RWPE2 (cell line): ENCODE data around the gene SMYD5.
"Not testable (repeated sequence)": the region's sequence is repeated elsewhere in the genome, so short reads cannot be mapped to it uniquely, and the experiment has no call there.

Source experiments
- ATAC-seq: fragments of 200-7000 bp; cut with Tn5 transposase; 3 replicates; pipeline ENCODE4 v1.9.1; 2021; ENCODE audit warnings: low read depth
- DNase-seq: peaks from one replicate; pipeline ENCODE4 v3.0.0-alpha.2; 2020; ENCODE audit warnings: low spot score
- H3K27ac ChIP-seq: fragments of 450-650 bp; 2 replicates; pipeline ENCODE4 v1.5.1; 2017; ENCODE audit warnings: mild to moderate bottlenecking; ENCODE audit not compliant: poor library complexity, severe bottlenecking
- H3K27me3 ChIP-seq: fragments of 250-450 bp; sonication (Bioruptor Pico); 2 replicates; pipeline ENCODE4 v1.5.1; 2021; ENCODE audit warnings: mild to moderate bottlenecking, moderate library complexity; ENCODE audit not compliant: insufficient read depth, poor library complexity, severe bottlenecking
- H3K36me3 ChIP-seq: fragments of 250-450 bp; sonication (Bioruptor Pico); 2 replicates; pipeline ENCODE4 v1.5.1; 2020; ENCODE audit warnings: low read depth, mild to moderate bottlenecking, moderate library complexity
- H3K4me1 ChIP-seq: fragments of 250-450 bp; sonication (Bioruptor Pico); 2 replicates; pipeline ENCODE4 v1.5.1; 2021; ENCODE audit warnings: mild to moderate bottlenecking, moderate library complexity; ENCODE audit not compliant: insufficient read depth, poor library complexity, severe bottlenecking
- H3K4me3 ChIP-seq: fragments of 250-450 bp; sonication (Bioruptor Pico); 2 replicates; pipeline ENCODE4 v1.5.1; 2021; ENCODE audit warnings: mild to moderate bottlenecking, moderate library complexity; ENCODE audit not compliant: severe bottlenecking
- H3K9me3 ChIP-seq: fragments of 250-450 bp; sonication (Bioruptor Pico); 2 replicates; pipeline ENCODE4 v1.5.1; 2021; ENCODE audit warnings: mild to moderate bottlenecking, moderate library complexity; ENCODE audit not compliant: severe bottlenecking
- TF ChIP-seq, protein P1 (sequence below): fragments of 450-650 bp; IDR thresholded peaks from one replicate; pipeline ENCODE4 v1.5.1; 2017; ENCODE audit warnings: mild to moderate bottlenecking, moderate library complexity; ENCODE audit not compliant: poor library complexity, severe bottlenecking

Gene SMYD5

DNA sequence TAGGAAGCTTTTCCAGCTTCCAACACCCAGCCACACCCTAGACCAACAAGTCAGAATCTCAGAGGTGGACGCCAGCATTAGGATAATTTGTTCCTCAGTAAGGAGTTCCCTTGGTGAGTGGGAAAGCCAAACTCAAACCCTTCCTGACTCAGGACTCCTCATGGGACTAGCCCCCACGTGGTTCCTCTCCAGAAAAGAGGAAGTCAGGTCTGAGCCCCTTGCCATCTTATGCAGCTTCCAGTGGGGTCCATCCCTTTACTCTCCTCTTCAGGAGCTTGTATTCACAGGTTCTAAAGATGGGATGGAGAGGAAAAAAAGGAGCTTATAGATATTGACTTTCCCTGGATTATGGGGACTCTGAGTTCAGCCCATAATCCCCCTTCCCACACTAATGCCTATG lies 26.5 kb upstream of the SMYD5 start:
- no peaks in the 10 kb centered on the region for H3K4me1 ChIP-seq
- TF ChIP-seq, protein P1, sequence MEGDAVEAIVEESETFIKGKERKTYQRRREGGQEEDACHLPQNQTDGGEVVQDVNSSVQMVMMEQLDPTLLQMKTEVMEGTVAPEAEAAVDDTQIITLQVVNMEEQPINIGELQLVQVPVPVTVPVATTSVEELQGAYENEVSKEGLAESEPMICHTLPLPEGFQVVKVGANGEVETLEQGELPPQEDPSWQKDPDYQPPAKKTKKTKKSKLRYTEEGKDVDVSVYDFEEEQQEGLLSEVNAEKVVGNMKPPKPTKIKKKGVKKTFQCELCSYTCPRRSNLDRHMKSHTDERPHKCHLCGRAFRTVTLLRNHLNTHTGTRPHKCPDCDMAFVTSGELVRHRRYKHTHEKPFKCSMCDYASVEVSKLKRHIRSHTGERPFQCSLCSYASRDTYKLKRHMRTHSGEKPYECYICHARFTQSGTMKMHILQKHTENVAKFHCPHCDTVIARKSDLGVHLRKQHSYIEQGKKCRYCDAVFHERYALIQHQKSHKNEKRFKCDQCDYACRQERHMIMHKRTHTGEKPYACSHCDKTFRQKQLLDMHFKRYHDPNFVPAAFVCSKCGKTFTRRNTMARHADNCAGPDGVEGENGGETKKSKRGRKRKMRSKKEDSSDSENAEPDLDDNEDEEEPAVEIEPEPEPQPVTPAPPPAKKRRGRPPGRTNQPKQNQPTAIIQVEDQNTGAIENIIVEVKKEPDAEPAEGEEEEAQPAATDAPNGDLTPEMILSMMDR = no peak
- ATAC-seq (no peak), DNase-seq (no peak)
- no peaks in the 10 kb centered on the region for H3K36me3 ChIP-seq
- no peaks in the 10 kb centered on the region for H3K9me3 ChIP-seq
- no peaks in the 10 kb centered on the region for H3K27me3 ChIP-seq
- no peak overlapping the region for H3K27ac ChIP-seq
- H3K4me3 ChIP-seq = no peak overlapping the region

DNA sequence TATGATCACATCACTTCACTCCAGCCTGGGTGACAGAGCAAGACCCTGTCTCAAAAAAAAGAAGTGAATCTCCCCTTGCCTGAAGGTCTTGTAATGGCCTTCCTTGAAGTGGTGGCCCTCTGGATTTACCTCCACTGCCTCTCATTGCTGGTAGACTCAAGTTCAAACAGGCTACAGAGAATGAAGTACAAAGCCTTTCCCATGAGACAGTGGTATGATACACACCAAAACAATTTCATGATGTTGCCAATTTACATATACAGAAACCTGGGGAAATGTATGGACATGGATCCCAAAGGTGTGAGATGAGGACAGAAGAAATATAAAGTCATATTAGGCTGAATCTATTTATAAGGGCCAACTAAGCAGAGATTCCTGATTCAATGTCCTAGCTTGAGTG lies 16.5 kb upstream of the SMYD5 start:
- H3K4me3 ChIP-seq = no peak overlapping the region
- no peak for DNase-seq
- TF ChIP-seq, protein P1 = no peak
- H3K27me3 ChIP-seq = peaks cover 15% of the 10 kb centered on the region
- H3K4me1 ChIP-seq = no peaks in the 10 kb centered on the region
- ATAC-seq = no peak
- H3K36me3 ChIP-seq = no peaks in the 10 kb centered on the region
- H3K9me3 ChIP-seq = no peaks in the 10 kb centered on the region
- H3K27ac ChIP-seq = no peak overlapping the region

DNA sequence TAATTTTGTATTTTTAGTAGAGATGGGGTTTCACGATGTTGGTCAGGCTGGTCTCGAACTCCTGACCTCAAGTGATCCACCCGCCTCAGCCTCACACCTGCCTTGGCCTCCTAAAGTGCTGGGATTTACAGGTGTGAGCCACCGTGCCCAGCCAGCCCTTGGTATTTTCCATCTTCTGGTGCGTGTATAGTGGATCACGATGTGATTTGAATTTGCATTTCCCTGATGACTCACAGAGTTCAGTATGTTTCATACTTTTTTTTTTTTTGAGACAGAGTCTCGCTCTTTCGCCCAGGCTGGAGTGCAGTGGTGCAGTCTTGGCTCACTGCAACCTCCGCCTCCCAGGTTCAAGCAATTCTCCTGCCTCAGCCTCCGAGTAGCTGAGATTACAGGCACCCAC lies 13.8 kb upstream of the SMYD5 start:
- not testable (repeated sequence) for H3K27ac ChIP-seq, H3K4me3 ChIP-seq, H3K4me1 ChIP-seq, H3K9me3 ChIP-seq, H3K36me3 ChIP-seq, DNase-seq
- 0 out of 3 replicates have a peak, but pooled peaks have one; percentile 29 for ATAC-seq
- H3K27me3 ChIP-seq = peaks cover 40% of the 10 kb centered on the region

GRCh38 chr2:73202156-73203054 lies 11.6 kb upstream of the SMYD5 start, which contains the start of gene NOTO:
Gene NOTO, plus strand, starts transcription at chr2:73202574. Its CDS starts 93 bp downstream, at chr2:73202667.
- no peak within 1 kb of the TSS for H3K4me3 ChIP-seq
- DNase-seq = no peak

DNA sequence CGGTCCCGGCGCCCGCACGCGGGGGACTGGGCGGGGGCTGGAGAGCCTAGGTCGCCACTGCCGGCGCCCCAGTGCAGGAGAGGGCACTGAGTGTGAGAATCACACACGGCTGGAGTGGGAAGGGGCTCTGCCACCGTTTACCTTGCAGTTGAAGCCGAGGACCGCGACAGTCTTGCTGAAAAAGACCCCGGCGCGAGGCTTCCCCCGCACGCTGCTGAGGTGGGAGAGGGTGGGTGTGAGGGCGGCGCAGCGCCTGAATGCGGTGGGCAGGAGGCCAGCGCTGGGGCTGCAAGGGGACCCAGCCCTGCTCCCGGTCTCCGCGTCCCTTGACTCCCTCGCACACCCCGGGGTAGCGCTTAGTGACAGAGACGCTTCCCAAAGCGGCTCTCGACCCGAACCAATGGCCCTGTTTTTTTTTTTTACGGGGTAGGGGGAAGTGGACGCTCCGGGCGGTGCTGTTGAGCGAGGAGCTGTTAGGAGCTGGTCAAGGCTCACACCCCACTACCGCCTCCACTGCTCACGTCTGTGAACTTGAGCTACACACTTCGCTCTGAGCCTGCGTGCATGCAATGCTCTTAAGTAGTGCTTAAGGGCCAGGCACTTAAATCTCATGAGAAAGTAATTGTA lies 10.9 kb upstream of the SMYD5 start:
- no peaks in the 10 kb centered on the region for H3K9me3 ChIP-seq
- no peaks in the 10 kb centered on the region for H3K4me1 ChIP-seq
- H3K36me3 ChIP-seq = no peaks in the 10 kb centered on the region
- H3K27ac ChIP-seq = no peak overlapping the region
- DNase-seq (no peak), ATAC-seq (0 out of 3 replicates have a peak, but pooled peaks have one; percentile 17)
- H3K4me3 ChIP-seq = no peak overlapping the region
- peaks cover 40% of the 10 kb centered on the region for H3K27me3 ChIP-seq
- TF ChIP-seq, protein P1 = no peak

More at GRCh38 chr2:73202156-73203054, 11.6 kb upstream of the SMYD5 start, which contains the start of gene NOTO:
- Histone ChIP-seq H3K36me3 (no peaks in the 10 kb centered on the region), H3K9me3 (no peaks in the 10 kb centered on the region), H3K27ac (no peak within 1 kb of the TSS), H3K27me3 (peaks cover 40% of the 10 kb centered on the region), H3K4me1 (no peaks in the 10 kb centered on the region)
- peak; percentile 25; the same call in 1 of the 3 replicates for ATAC-seq
- TF ChIP-seq, protein P1 = no peak
